Activated CD4-positive, alpha-beta T cell treated with anti-CD3 and anti-CD28 coated beads, Interleukin-2, amount 50 U/mL, for 48 hours (primary cell): ENCODE data around the gene ASTN2.

Source experiments
- DNase-seq, 2 experiments: peaks; one replicate each; pipeline ENCODE4 v3.0.0-alpha.2; 2020

ASTN2 gene

GRCh38 chr9:116493183-116493860 is 921.5 kb downstream of the ASTN2 start:
- no peak for DNase-seq

- no peak for DNase-seq
Observed at GRCh38 chr9:116491659-116492058, 923.2 kb downstream of the ASTN2 start.

- DNase-seq, result no peak
Observed at GRCh38 chr9:116491219-116491618, 923.6 kb downstream of the ASTN2 start.

GRCh38 chr9:116490321-116490720 is 924.5 kb downstream of the ASTN2 start:
- DNase-seq, result no peak

GRCh38 chr9:116488373-116488772 is 926.5 kb downstream of the ASTN2 start:
- DNase-seq, result no peak

- DNase-seq, result no peak
Observed at GRCh38 chr9:116484492-116485061, 930.3 kb downstream of the ASTN2 start.

GRCh38 chr9:116483622-116484491 is 931.0 kb downstream of the ASTN2 start:
- no peak for DNase-seq

- DNase-seq, result no peak
Observed at GRCh38 chr9:116482740-116483139, 932.1 kb downstream of the ASTN2 start.

- DNase-seq, result no peak
Observed at GRCh38 chr9:116480700-116481099, 934.2 kb downstream of the ASTN2 start.

- no peak for DNase-seq
Observed at GRCh38 chr9:116479967-116480366, 934.9 kb downstream of the ASTN2 start.

- DNase-seq, result no peak
Observed at GRCh38 chr9:116479056-116479544, 935.8 kb downstream of the ASTN2 start.

GRCh38 chr9:116477584-116478141 is 937.2 kb downstream of the ASTN2 start:
- no peak for DNase-seq

- no peak for DNase-seq
Observed at GRCh38 chr9:116476935-116477381, 937.9 kb downstream of the ASTN2 start.

- no peak for DNase-seq
Observed at GRCh38 chr9:116476002-116476401, 938.9 kb downstream of the ASTN2 start.

- DNase-seq, result no peak
Observed at GRCh38 chr9:116475201-116475600, 939.7 kb downstream of the ASTN2 start.

GRCh38 chr9:116471944-116472506 is 942.8 kb downstream of the ASTN2 start:
- DNase-seq, result no peak

GRCh38 chr9:116471093-116471906 is 943.6 kb downstream of the ASTN2 start:
- DNase-seq, result no peak

GRCh38 chr9:116468793-116469527 is 945.9 kb downstream of the ASTN2 start:
- no peak for DNase-seq

GRCh38 chr9:116468369-116468768 is 946.5 kb downstream of the ASTN2 start:
- DNase-seq, result no peak

GRCh38 chr9:116467740-116468351 is 947.0 kb downstream of the ASTN2 start:
- DNase-seq, result no peak
